ENCODE results near the gene PTAR1.

DNA sequence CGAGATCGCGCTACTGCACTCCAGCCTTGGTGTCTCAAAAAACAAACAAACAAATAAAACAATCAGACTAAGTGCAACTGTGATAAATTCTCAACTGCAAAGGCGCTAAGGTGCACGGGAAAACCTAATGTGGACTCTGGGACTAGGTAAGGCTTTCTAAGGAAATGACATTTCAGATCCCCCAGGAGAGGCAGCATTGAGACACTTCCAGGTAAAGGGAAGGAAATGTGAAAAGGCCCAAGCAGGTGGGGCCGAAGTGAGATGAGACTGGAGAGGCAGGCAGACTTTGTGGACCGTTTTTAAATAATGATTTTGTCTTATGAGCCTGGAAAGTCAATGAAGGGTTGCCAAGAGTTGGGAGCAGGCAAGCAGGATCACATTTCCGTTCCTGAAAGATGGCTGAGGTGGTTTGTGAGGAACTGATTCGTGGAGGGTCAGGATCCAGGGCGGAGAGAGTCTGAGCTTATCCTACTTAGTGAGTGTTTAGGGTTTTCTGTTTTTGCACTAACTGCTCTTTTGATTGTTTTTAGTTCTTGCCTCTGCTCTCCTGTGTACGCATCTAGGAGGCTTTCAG is 85.6 kb downstream of the PTAR1 start:
- TF ChIP-seq, protein P1, sequence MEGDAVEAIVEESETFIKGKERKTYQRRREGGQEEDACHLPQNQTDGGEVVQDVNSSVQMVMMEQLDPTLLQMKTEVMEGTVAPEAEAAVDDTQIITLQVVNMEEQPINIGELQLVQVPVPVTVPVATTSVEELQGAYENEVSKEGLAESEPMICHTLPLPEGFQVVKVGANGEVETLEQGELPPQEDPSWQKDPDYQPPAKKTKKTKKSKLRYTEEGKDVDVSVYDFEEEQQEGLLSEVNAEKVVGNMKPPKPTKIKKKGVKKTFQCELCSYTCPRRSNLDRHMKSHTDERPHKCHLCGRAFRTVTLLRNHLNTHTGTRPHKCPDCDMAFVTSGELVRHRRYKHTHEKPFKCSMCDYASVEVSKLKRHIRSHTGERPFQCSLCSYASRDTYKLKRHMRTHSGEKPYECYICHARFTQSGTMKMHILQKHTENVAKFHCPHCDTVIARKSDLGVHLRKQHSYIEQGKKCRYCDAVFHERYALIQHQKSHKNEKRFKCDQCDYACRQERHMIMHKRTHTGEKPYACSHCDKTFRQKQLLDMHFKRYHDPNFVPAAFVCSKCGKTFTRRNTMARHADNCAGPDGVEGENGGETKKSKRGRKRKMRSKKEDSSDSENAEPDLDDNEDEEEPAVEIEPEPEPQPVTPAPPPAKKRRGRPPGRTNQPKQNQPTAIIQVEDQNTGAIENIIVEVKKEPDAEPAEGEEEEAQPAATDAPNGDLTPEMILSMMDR (conservative IDR thresholded peaks at IDR 0.05 in 1 of 2, IDR thresholded peaks at IDR 0.05 in 1 of 2; ENCODE audit: extremely low read depth in 1 of 2, insufficient read depth in 1 of 2, low read depth in 1 of 2, low read length in 2 of 2) = peak; percentile 19 to 23
- no peak for TF ChIP-seq EZH2 (IDR thresholded peaks at IDR 0.05; ENCODE audit: borderline replicate concordance, low read length)

Data from mammary epithelial cell (primary cell).